ENCODE data around the gene SNX18. TPM values are rescaled to one million over a fixed set of nuclear protein-coding genes. Genes with fewer than 3 reads are reported as not detected.
"Not testable (repeated sequence)": the region's sequence is repeated elsewhere in the genome, so short reads cannot be mapped to it uniquely, and the experiment has no call there.

SNX18 gene, protein sequence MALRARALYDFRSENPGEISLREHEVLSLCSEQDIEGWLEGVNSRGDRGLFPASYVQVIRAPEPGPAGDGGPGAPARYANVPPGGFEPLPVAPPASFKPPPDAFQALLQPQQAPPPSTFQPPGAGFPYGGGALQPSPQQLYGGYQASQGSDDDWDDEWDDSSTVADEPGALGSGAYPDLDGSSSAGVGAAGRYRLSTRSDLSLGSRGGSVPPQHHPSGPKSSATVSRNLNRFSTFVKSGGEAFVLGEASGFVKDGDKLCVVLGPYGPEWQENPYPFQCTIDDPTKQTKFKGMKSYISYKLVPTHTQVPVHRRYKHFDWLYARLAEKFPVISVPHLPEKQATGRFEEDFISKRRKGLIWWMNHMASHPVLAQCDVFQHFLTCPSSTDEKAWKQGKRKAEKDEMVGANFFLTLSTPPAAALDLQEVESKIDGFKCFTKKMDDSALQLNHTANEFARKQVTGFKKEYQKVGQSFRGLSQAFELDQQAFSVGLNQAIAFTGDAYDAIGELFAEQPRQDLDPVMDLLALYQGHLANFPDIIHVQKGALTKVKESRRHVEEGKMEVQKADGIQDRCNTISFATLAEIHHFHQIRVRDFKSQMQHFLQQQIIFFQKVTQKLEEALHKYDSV
- 10 to 100 TPM; 19.0 to 19.7 TPM for total RNA-seq

DNA sequence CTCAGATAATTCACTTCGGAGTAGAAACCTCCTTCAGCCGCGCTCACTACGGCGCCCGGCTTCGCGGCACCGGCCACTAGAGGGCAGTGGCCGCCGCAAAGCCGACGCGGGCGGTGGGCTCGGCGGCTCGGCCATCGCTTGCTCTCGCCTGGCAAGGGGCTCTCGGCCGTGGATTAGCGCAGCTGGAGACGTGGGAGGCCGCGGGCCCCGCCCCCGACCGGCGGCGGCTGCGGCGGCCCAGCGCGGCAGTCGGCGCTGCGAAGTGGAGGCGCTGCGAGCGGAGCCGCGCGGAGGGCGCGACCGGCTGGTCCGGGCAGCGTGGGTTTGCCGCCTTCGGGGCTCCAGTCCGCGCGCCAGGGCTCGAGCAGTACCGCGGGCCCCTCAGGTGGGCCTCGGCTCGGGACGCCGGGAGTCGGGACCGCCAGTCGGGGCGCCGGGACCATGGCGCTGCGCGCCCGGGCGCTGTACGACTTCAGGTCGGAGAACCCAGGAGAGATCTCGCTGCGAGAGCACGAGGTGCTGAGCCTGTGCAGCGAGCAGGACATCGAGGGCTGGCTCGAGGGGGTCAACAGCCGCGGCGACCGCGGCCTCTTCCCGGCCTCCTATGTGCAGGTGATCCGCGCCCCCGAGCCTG is at the start of gene SNX18:
SNX18 (plus strand) TSS at position 248 of the 634 bp plus-strand sequence; CDS start at position 442, 194 bp downstream.
- POLR2A ChIA-PET = interaction anchor here (1.2 kb wide), 1 partner anchor 339 kb away, joined by 3 read pairs; no protein-coding TSS in a partner anchor
- H3K27me3 Mint-ChIP-seq = peaks cover 18% of the 10 kb centered on the region
- H3K4me1 Mint-ChIP-seq = peaks cover 44% of the 10 kb centered on the region
- DNase-seq = peak; percentile 92
- peak within 1 kb of the TSS; percentile 33 for H3K27ac Mint-ChIP-seq
- CTCF ChIA-PET = interaction anchor here (0.6 to 3.6 kb wide), 48 partner anchors 10 to 642 kb away, joined by 3 to 43 read pairs (median 5); partner anchors contain the start of genes ARL15 and GPX8
- H3K4me3 Mint-ChIP-seq = peak within 1 kb of the TSS; percentile 80
- no peaks in the 10 kb centered on the region for H3K9me3 Mint-ChIP-seq
- H3K36me3 Mint-ChIP-seq (ENCODE audit: low read depth) = peaks cover 27% of the 10 kb centered on the region

DNA sequence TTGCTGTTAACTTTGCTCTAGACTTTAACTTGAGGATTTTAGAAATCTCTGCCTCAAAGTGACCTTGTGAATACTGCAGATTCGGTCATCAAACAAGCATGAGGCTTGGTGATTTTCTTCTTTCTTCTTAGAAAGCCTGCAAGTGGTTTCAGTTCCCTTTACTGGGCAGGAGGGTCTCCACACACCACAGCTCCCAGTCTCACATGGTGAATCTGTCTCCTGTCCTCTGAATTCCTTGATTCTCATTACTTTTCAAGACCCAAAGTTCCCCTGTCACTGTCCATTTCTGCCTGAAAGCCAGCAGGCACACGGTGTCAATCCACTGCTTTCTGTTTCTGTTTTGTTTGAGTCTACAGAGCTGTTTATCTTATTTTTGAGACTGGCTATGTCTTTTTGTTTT is 47.9 kb upstream of the SNX18 start:
- H3K36me3 Mint-ChIP-seq (ENCODE audit: low read depth) = no peaks in the 10 kb centered on the region
- peaks cover 4% of the 10 kb centered on the region for H3K27me3 Mint-ChIP-seq
- H3K4me3 Mint-ChIP-seq = peak overlapping the region; percentile 1
- peaks cover 4% of the 10 kb centered on the region for H3K9me3 Mint-ChIP-seq
- DNase-seq = no peak
- peak overlapping the region; percentile 68 for H3K27ac Mint-ChIP-seq
- peaks cover 9% of the 10 kb centered on the region for H3K4me1 Mint-ChIP-seq
- POLR2A ChIA-PET = no interaction called here
- CTCF ChIA-PET = no interaction called here

DNA sequence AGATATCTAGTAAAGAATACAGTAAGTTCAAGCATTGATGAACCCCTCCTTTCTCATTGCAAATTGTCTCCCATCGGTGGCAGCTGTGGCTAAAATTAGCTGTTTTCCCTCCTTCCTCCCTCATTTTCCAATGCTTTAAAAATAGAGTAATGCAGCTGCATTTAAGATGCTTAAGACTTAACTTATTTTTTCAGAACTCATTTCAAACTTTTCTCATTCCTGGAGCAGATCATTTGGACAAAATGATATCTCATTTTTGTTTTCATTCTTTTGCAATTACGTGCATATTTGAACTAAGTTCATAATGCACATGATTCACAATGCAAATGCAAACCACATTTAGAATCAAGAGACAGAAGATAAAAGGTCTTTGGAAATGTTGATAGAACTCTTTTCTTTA is 47.4 kb upstream of the SNX18 start:
- Mint-ChIP-seq H3K36me3 (ENCODE audit: low read depth) (no peaks in the 10 kb centered on the region), H3K4me1 (peaks cover 9% of the 10 kb centered on the region), H3K27me3 (peaks cover 4% of the 10 kb centered on the region), H3K4me3 (no peak overlapping the region), H3K9me3 (peaks cover 4% of the 10 kb centered on the region), H3K27ac (peak overlapping the region; percentile 68)
- POLR2A ChIA-PET = no interaction called here
- no peak for DNase-seq
- CTCF ChIA-PET = interaction anchor here (0.9 kb wide), 1 partner anchor 19 kb away, joined by 4 read pairs; no protein-coding TSS in a partner anchor

DNA sequence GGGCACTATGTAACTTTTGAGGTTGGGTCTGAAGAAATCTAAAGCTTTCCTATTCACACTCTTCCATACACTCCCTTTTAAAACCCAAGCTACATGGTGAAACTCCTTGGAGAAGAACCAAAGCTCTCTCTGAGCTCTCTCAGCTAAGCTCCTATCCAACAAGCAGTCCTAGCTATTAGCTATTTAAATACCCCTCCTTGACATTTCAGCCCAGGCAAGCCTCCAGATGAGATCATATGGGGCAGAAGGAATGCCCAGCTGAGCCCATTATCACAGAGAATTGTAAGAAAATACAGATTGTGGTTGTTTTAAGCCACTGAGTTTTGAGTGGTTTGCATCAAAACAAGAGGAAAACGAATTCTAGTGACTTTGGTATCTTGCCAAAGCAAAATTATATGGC is 46.9 kb upstream of the SNX18 start:
- ChIA-PET CTCF (interaction anchor here (0.9 to 1.3 kb wide), 2 partner anchors 10 to 18 kb away, joined by 3 to 4 read pairs; no protein-coding TSS in a partner anchor), POLR2A (no interaction called here)
- DNase-seq = no peak
- H3K27me3 Mint-ChIP-seq = peaks cover 4% of the 10 kb centered on the region
- H3K4me1 Mint-ChIP-seq = peaks cover 9% of the 10 kb centered on the region
- H3K36me3 Mint-ChIP-seq (ENCODE audit: low read depth) = no peaks in the 10 kb centered on the region
- H3K4me3 Mint-ChIP-seq = no peak overlapping the region
- H3K27ac Mint-ChIP-seq = no peak overlapping the region
- peaks cover 4% of the 10 kb centered on the region for H3K9me3 Mint-ChIP-seq

DNA sequence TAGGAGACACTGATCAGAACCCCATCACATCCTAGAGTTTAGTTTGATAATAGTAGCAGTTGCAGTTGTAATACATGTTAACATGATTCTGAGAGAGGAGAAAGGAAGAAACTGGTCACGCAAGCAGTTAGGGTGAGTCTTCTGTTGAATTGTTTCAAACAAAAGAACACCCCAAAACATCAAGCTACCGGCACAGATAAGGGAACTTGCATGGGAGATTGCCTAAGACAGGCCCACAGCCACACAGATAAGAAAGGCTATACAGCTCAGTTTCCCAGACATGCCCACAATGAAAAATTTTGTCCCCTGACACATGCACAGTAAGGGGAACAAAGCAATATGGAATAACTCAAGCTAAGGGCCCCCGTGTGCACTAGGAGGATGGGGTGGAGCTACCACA is 46.2 kb upstream of the SNX18 start:
- peaks cover 6% of the 10 kb centered on the region for H3K27me3 Mint-ChIP-seq
- H3K4me3 Mint-ChIP-seq = no peak overlapping the region
- peaks cover 9% of the 10 kb centered on the region for H3K4me1 Mint-ChIP-seq
- DNase-seq = no peak
- no peaks in the 10 kb centered on the region for H3K36me3 Mint-ChIP-seq (ENCODE audit: low read depth)
- ChIA-PET POLR2A (no interaction called here), CTCF (interaction anchor here (0.9 to 1.3 kb wide), 2 partner anchors 9 to 18 kb away, joined by 3 to 4 read pairs; no protein-coding TSS in a partner anchor)
- H3K27ac Mint-ChIP-seq = no peak overlapping the region
- peaks cover 2% of the 10 kb centered on the region for H3K9me3 Mint-ChIP-seq

DNA sequence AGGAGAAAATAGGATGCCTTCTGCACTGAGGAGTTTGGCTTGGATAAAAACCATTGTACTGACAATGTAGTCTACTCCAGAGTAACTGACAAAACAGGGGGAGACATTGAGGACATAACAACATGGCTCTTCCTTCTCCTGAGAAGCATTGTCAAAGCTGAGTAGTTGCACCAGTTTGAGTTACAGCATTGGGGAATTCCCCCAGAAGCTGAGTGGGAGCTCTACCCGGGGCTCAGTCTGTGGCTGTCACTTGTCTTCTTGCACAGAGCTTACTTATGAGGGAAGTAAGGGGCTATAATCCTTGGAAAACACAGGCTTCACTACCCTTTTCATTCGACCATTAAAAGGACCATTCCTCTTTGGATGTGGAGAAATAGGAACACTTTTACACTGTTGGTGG is 40.9 kb upstream of the SNX18 start:
- peaks cover 8% of the 10 kb centered on the region for H3K27me3 Mint-ChIP-seq
- CTCF ChIA-PET = no interaction called here
- no peaks in the 10 kb centered on the region for H3K4me1 Mint-ChIP-seq

DNA sequence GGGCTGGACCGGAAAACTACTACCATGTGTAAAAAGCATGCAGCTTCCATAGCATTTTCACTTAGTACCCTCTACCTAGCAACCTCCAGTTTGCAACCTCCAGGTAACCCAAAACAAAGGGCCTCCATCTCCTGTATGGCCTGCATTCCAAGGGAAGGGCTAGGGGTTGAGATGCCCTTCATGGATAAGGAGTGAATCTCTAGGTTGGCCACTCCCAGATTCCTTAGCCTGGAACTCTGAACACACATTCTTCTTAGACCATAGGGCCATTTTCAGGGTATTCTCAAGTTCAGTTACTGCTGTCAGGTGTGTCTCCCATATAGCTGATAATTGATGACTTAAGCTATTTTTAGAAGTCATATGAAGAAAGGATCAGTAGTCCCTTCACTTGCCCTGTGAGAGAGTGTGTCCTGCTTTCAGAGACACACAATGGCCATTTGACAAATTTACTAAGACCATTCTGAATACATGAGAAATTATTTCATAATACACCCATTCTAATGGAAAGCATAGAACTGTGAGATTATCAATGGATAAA is 39.5 kb upstream of the SNX18 start:
- ChIA-PET POLR2A (no interaction called here), CTCF (no interaction called here)
- Mint-ChIP-seq H3K4me1 (no peaks in the 10 kb centered on the region), H3K27me3 (peaks cover 8% of the 10 kb centered on the region), H3K4me3 (no peak overlapping the region), H3K36me3 (ENCODE audit: low read depth) (no peaks in the 10 kb centered on the region), H3K27ac (no peak overlapping the region), H3K9me3 (peaks cover 2% of the 10 kb centered on the region)
- no peak for DNase-seq

More for the DNA sequence above, 40.9 kb upstream of the SNX18 start:
- H3K27ac Mint-ChIP-seq = no peak overlapping the region
- peaks cover 2% of the 10 kb centered on the region for H3K9me3 Mint-ChIP-seq
- no peaks in the 10 kb centered on the region for H3K36me3 Mint-ChIP-seq (ENCODE audit: low read depth)
- no peak for DNase-seq
- POLR2A ChIA-PET = no interaction called here
- no peak overlapping the region for H3K4me3 Mint-ChIP-seq

DNA sequence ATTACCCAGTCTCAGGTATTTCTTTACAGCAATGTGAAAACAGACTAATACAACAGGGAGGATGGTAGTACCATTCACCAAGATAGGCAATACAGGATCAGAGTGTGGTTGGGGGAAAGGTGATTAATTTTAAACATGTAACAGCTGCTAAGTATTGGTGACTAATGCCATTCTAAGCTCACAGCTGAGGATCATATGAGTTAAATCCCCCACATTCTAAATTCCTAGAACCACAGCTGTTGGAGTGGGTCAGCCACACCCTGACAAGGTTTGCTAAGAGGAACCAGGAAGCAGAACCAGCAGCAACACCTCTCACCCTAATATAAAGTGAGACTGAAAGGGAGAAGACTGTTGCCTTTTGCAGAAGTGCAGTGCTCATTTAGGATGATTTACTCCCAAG is 37.3 kb upstream of the SNX18 start:
- ChIA-PET CTCF (interaction anchor here (0.7 to 1.0 kb wide), 3 partner anchors 9 to 17 kb away, joined by 3 read pairs; no protein-coding TSS in a partner anchor), POLR2A (no interaction called here)
- no peak overlapping the region for H3K27ac Mint-ChIP-seq
- H3K9me3 Mint-ChIP-seq = no peaks in the 10 kb centered on the region
- no peak overlapping the region for H3K4me3 Mint-ChIP-seq
- DNase-seq = no peak
- H3K4me1 Mint-ChIP-seq = no peaks in the 10 kb centered on the region
- no peaks in the 10 kb centered on the region for H3K36me3 Mint-ChIP-seq (ENCODE audit: low read depth)
- peaks cover 12% of the 10 kb centered on the region for H3K27me3 Mint-ChIP-seq

DNA sequence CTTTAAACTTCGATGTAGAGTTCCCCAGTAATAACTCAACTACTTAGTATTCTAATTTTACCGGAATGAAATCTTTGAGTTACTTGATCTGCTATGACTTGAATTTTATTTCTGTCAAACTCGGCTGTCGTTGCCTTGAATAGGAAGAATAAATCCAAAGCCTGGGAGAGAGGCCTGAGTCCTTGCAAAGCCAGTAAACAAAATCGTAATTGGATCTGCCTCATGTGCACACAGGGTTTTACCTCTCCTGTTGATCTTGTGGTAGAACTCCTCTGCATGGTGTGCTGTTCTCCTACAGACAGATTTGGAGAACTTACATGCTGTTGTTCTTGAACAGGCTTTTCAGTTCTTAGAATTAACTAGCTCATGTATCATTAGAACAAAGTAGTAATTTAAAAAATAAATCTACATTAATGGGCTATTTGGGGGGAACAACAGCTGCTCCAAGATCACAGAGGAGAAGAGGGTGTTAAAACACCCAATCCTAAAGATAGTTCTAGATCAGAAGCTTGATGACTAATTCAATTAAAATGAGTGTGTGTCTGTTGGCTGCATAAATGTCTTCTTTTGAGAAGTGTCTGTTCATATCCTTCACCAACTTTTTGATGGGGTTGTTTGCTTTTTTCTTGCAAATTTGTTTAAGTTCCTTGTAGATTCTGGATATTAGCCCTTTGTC is 33.2 kb upstream of the SNX18 start:
- ChIA-PET POLR2A (no interaction called here), CTCF (interaction anchor here (1.9 kb wide), 1 partner anchor 33 kb away, joined by 5 read pairs; the partner anchor contains the start of gene SNX18)
- Mint-ChIP-seq H3K4me1 (no peaks in the 10 kb centered on the region), H3K36me3 (ENCODE audit: low read depth) (no peaks in the 10 kb centered on the region), H3K4me3 (no peak overlapping the region), H3K27ac (no peak overlapping the region), H3K27me3 (peaks cover 14% of the 10 kb centered on the region), H3K9me3 (no peaks in the 10 kb centered on the region)
- no peak for DNase-seq

DNA sequence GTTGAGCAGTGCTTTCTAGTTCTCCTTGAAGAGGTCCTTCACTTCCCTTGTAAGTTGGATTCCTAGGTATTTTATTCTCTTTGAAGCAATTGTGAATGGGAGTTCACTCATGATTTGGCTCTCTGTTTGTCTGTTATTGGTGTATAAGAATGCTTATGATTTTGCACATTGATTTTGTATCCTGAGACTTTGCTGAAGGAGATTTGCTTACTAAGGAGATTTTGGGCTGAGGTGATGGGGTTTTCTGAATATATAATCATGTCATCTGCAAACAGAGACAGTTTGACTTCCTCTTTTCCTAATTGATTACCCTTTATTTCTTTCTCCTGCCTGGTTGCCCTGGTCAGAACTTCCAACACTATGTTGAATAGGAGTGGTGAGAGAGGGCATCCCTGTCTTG is 31.9 kb upstream of the SNX18 start:
- H3K36me3 Mint-ChIP-seq (ENCODE audit: low read depth); DNase-seq; POLR2A ChIA-PET; H3K4me3 Mint-ChIP-seq; H3K4me1 Mint-ChIP-seq; CTCF ChIA-PET; H3K9me3 Mint-ChIP-seq; H3K27ac Mint-ChIP-seq; H3K27me3 Mint-ChIP-seq: not testable (repeated sequence)

DNA sequence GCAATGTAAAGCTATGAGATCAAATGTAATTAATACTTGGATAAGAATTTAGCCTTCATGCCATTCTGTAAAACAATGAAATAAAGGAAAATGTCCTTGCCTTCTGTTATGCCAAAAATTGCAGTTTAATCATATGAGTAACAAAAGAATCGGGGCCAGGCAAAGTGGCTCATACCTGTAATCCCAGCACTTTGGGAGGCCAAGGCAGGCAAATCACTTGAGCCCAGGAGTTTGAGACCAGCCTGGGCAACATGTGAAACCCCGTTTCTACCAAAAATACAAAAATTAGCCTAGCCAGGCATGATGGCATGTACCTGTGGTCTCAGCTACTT is 27.9 kb upstream of the SNX18 start:
- H3K27ac Mint-ChIP-seq; H3K9me3 Mint-ChIP-seq; H3K36me3 Mint-ChIP-seq (ENCODE audit: low read depth); DNase-seq; POLR2A ChIA-PET; H3K4me1 Mint-ChIP-seq; H3K4me3 Mint-ChIP-seq: not testable (repeated sequence)
- H3K27me3 Mint-ChIP-seq = peaks cover 13% of the 10 kb centered on the region
- CTCF ChIA-PET = interaction anchor here (0.9 to 2.5 kb wide), 4 partner anchors 19 to 89 kb away, joined by 3 to 11 read pairs (median 4); partner anchors contain the start of gene SNX18

DNA sequence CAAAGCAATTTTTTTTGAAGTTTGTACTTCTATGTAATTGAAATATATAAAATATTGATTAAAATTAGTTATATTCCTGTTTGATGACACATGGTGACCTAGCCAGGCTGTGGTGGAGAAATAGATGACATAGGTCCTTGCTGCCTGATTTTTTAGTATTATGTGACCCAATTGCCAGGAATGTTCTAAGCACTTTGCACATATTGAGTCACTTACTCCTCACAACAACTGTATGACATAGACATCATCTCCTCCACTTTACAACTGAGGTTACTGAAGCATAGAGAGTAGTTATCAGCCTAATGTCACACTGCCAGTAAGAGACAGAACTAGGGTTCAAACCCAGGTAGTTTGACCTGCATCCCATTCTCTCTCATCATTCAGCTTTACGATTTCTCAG is 26.2 kb upstream of the SNX18 start:
- Mint-ChIP-seq H3K9me3 (no peaks in the 10 kb centered on the region), H3K27ac (no peak overlapping the region), H3K4me1 (no peaks in the 10 kb centered on the region), H3K27me3 (peaks cover 10% of the 10 kb centered on the region), H3K36me3 (ENCODE audit: low read depth) (no peaks in the 10 kb centered on the region), H3K4me3 (no peak overlapping the region)
- CTCF ChIA-PET = no interaction called here
- POLR2A ChIA-PET = no interaction called here
- no peak for DNase-seq
